Mesenchymal stem cell (in vitro differentiated cells and primary cell): ENCODE results near the gene LOC128125822. TPM values are rescaled to one million over a fixed set of nuclear protein-coding genes. Genes with fewer than 3 reads are reported as not detected.

Source experiments
- DNase-seq: peaks from one replicate; pipeline ENCODE4 v3.0.0-alpha.2; 2013
- H2AFZ ChIP-seq: one replicate; pipeline ENCODE4 v1.6.1; 2013; ENCODE audit warnings: low read depth, mild to moderate bottlenecking, control low read depth, inconsistent platforms, low read length, moderate library complexity
- H2AK5ac ChIP-seq: 2 replicates; pipeline ENCODE4 v1.6.1; 2013; ENCODE audit warnings: low read length, moderate library complexity, mild to moderate bottlenecking, inconsistent platforms; ENCODE audit not compliant: severe bottlenecking
- H2BK120ac ChIP-seq: one replicate; pipeline ENCODE4 v1.6.1; 2013; ENCODE audit warnings: low read depth, mild to moderate bottlenecking, inconsistent platforms, low read length, moderate library complexity
- H2BK12ac ChIP-seq, 2 experiments: one replicate each; pipeline ENCODE4 v1.6.1; 2013; ENCODE audit warnings: inconsistent platforms in 2 of 2, low read length in 2 of 2, mild to moderate bottlenecking in 2 of 2, moderate library complexity in 2 of 2, control low read depth in 1 of 2
- H2BK15ac ChIP-seq: one replicate; pipeline ENCODE4 v1.6.1; 2013; ENCODE audit warnings: mild to moderate bottlenecking, low read depth, inconsistent platforms; ENCODE audit not compliant: poor library complexity, severe bottlenecking
- H2BK5ac ChIP-seq: 2 replicates; pipeline ENCODE4 v1.6.1; 2013; ENCODE audit warnings: low read depth, mild to moderate bottlenecking, low read length, control low read depth, inconsistent platforms; ENCODE audit not compliant: poor library complexity, severe bottlenecking
- H3K14ac ChIP-seq, 2 experiments: one replicate each; pipeline ENCODE4 v1.6.1; 2013; ENCODE audit warnings: inconsistent platforms in 2 of 2, low read length in 2 of 2, control low read depth in 1 of 2, mild to moderate bottlenecking in 1 of 2, moderate library complexity in 1 of 2
- H3K18ac ChIP-seq, 2 experiments: one replicate each; pipeline ENCODE4 v1.6.1; 2013; ENCODE audit warnings: inconsistent platforms in 2 of 2, low read length in 2 of 2, control low read depth in 1 of 2, low read depth in 1 of 2, mild to moderate bottlenecking in 1 of 2
- H3K23ac ChIP-seq, 2 experiments: one replicate each; pipeline ENCODE4 v1.6.1; 2013; ENCODE audit warnings: inconsistent platforms in 2 of 2, low read length in 2 of 2, mild to moderate bottlenecking in 2 of 2, moderate library complexity in 2 of 2, control low read depth in 1 of 2
- H3K27ac ChIP-seq: 2 replicates; pipeline ENCODE4 v1.5.1; 2013; ENCODE audit warnings: mild to moderate bottlenecking, moderate library complexity, low read length, control low read depth, inconsistent platforms; ENCODE audit not compliant: poor library complexity, severe bottlenecking
- H3K27me3 ChIP-seq, 2 experiments: 2 replicates each; pipeline versions ENCODE4 v1.6.1 to v1.7.0; 2013; ENCODE audit warnings: low read length in 2 of 2, mild to moderate bottlenecking in 2 of 2, moderate library complexity in 2 of 2, control low read depth in 1 of 2, inconsistent platforms in 1 of 2; ENCODE audit not compliant: control insufficient read depth in 1 of 2, insufficient read depth in 1 of 2
- H3K36me3 ChIP-seq, 2 experiments: 2 replicates each; pipeline versions ENCODE4 v1.6.1 to v1.7.0; 2013; ENCODE audit warnings: low read length in 2 of 2, control low read depth in 1 of 2, inconsistent platforms in 1 of 2, low read depth in 1 of 2, mild to moderate bottlenecking in 1 of 2; ENCODE audit not compliant: insufficient read depth in 2 of 2, control insufficient read depth in 1 of 2
- H3K4ac ChIP-seq, 2 experiments: one replicate each; pipeline ENCODE4 v1.6.1; 2013; ENCODE audit warnings: inconsistent platforms in 2 of 2, low read length in 2 of 2, mild to moderate bottlenecking in 2 of 2, moderate library complexity in 2 of 2, control low read depth in 1 of 2, low read depth in 1 of 2
- H3K4me1 ChIP-seq: 2 replicates; pipeline ENCODE4 v1.6.1; 2013; ENCODE audit warnings: low read depth, low read length, control low read depth; ENCODE audit not compliant: control insufficient read depth, insufficient read depth
- H3K4me2 ChIP-seq: 2 replicates; pipeline ENCODE4 v1.6.1; 2013; ENCODE audit warnings: low read length, mild to moderate bottlenecking, inconsistent platforms; ENCODE audit not compliant: poor library complexity, severe bottlenecking
- H3K4me3 ChIP-seq, 2 experiments: 2 replicates each; pipeline versions ENCODE4 v1.5.1 to v1.7.0; 2013; ENCODE audit warnings: low read length in 2 of 2, mild to moderate bottlenecking in 2 of 2, control low read depth in 1 of 2, low read depth in 1 of 2; ENCODE audit not compliant: insufficient read depth in 1 of 2
- H3K79me1 ChIP-seq: replicated peaks from 2 replicates; pipeline ENCODE4 v1.6.1; 2013; ENCODE audit warnings: mild to moderate bottlenecking, control low read depth, low read length, inconsistent platforms; ENCODE audit not compliant: poor library complexity, severe bottlenecking
- H3K9ac ChIP-seq: 2 replicates; pipeline ENCODE4 v1.7.0; 2013; ENCODE audit warnings: mild to moderate bottlenecking, low read length, moderate library complexity
- H3K9me3 ChIP-seq: 2 replicates; pipeline ENCODE4 v1.7.0; 2013; ENCODE audit warnings: mild to moderate bottlenecking, low read length; ENCODE audit not compliant: control insufficient read depth
- H4K8ac ChIP-seq: one replicate; pipeline ENCODE4 v1.6.1; 2013; ENCODE audit warnings: inconsistent platforms, mild to moderate bottlenecking, low read length, moderate library complexity
- H4K91ac ChIP-seq: one replicate; pipeline ENCODE4 v1.6.1; 2013; ENCODE audit warnings: mild to moderate bottlenecking, low read length, inconsistent platforms
- WGBS: methylation state at CpG from one replicate; pipeline ENCODE4 v1.1.7; 2013; ENCODE audit warnings: mixed read lengths; 5-methylcytosine and 5-hydroxymethylcytosine counted together
- small RNA-seq: library from polyadenylated mRNA; stranded (forward); fragments of <200 nt; extraction: miRNeasy Mini kit (QIAGEN cat#:217004); gene quantifications from one replicate; pipeline ENCODE3, GENCODE V24; 2013; ENCODE audit warnings: low read depth

LOC128125822 gene

GRCh38 chr6:63610944-63611343 is 38.7 kb downstream of the LOC128125822 start:
- no peak for DNase-seq

GRCh38 chr6:63611560-63611959 is 39.3 kb downstream of the LOC128125822 start:
- no peak overlapping the region for H2AK5ac ChIP-seq
- H4K8ac ChIP-seq = no peak overlapping the region
- no peak overlapping the region for H3K23ac ChIP-seq
- no peak overlapping the region for H3K27ac ChIP-seq
- H3K18ac ChIP-seq = no peak overlapping the region
- no peaks in the 10 kb centered on the region for H3K79me1 ChIP-seq
- no peak overlapping the region for H2BK120ac ChIP-seq
- WGBS = no CpG with 5 or more reads among the region's 1 CpG
- DNase-seq = no peak
- H2BK15ac ChIP-seq = no peak overlapping the region
- no peaks in the 10 kb centered on the region for H3K9me3 ChIP-seq
- H3K4me2 ChIP-seq = no peak overlapping the region
- no peak overlapping the region for H2AFZ ChIP-seq
- no peak overlapping the region for H2BK5ac ChIP-seq
- no peaks in the 10 kb centered on the region for H3K36me3 ChIP-seq
- no peaks in the 10 kb centered on the region for H3K27me3 ChIP-seq
- H3K14ac ChIP-seq = no peak overlapping the region
- no peak overlapping the region for H4K91ac ChIP-seq
- H3K4me1 ChIP-seq = no peaks in the 10 kb centered on the region
- H2BK12ac ChIP-seq = no peak overlapping the region
- H3K4ac ChIP-seq = no peak overlapping the region
- no peak overlapping the region for H3K4me3 ChIP-seq
- no peak overlapping the region for H3K9ac ChIP-seq

More at GRCh38 chr6:63610944-63611343, 38.7 kb downstream of the LOC128125822 start:
- H3K9me3 ChIP-seq = no peaks in the 10 kb centered on the region
- no peak overlapping the region for H2AFZ ChIP-seq
- H2BK15ac ChIP-seq = no peak overlapping the region
- no peak overlapping the region for H3K4ac ChIP-seq
- H3K4me3 ChIP-seq = no peak overlapping the region
- no peak overlapping the region for H3K14ac ChIP-seq
- H2BK120ac ChIP-seq = no peak overlapping the region
- H2BK12ac ChIP-seq = no peak overlapping the region
- no peak overlapping the region for H2BK5ac ChIP-seq
- no peak overlapping the region for H3K9ac ChIP-seq
- no peak overlapping the region for H4K91ac ChIP-seq
- no peaks in the 10 kb centered on the region for H3K4me1 ChIP-seq
- no peaks in the 10 kb centered on the region for H3K36me3 ChIP-seq
- no peak overlapping the region for H3K4me2 ChIP-seq
- H3K27ac ChIP-seq = no peak overlapping the region
- H4K8ac ChIP-seq = no peak overlapping the region
- no peaks in the 10 kb centered on the region for H3K79me1 ChIP-seq
- WGBS = no CpG with 5 or more reads among the region's 1 CpG
- no peaks in the 10 kb centered on the region for H3K27me3 ChIP-seq
- H2AK5ac ChIP-seq = no peak overlapping the region
- H3K18ac ChIP-seq = no peak overlapping the region
- no peak overlapping the region for H3K23ac ChIP-seq

GRCh38 chr6:63615590-63615989 is 43.3 kb downstream of the LOC128125822 start:
- Histone ChIP-seq H3K14ac (no peak overlapping the region), H3K9ac (no peak overlapping the region), H3K79me1 (no peaks in the 10 kb centered on the region), H3K4me2 (no peak overlapping the region), H3K36me3 (no peaks in the 10 kb centered on the region), H2BK5ac (no peak overlapping the region), H3K9me3 (no peaks in the 10 kb centered on the region), H4K91ac (no peak overlapping the region), H3K18ac (no peak overlapping the region), H2AK5ac (no peak overlapping the region), H3K27me3 (no peaks in the 10 kb centered on the region), H2BK120ac (no peak overlapping the region), H3K4ac (no peak overlapping the region), H3K4me3 (no peak overlapping the region), H3K23ac (no peak overlapping the region), H2BK12ac (no peak overlapping the region), H3K4me1 (no peaks in the 10 kb centered on the region), H2BK15ac (no peak overlapping the region), H4K8ac (no peak overlapping the region), H2AFZ (no peak overlapping the region), H3K27ac (no peak overlapping the region)
- no peak for DNase-seq
- 100% methylated on average over 1 of the region's 1 CpG for WGBS

Small RNA genes lying within 50 kb of the gene (small RNA-seq; reads per million reads assigned to genes)
- not detected for gene AL513043.1
